H9 (cell line): ENCODE measurements around the gene DHODH. TPM values are rescaled to one million over a fixed set of nuclear protein-coding genes. Genes with fewer than 3 reads are reported as not detected.

Experiments
- DNase-seq: peaks from one replicate; pipeline ENCODE4 v3.0.0-alpha.2; 2017
- H2AFZ ChIP-seq: one replicate; pipeline ENCODE4 v1.6.1; 2013; ENCODE audit warnings: mild to moderate bottlenecking, low read length, control low read depth, moderate library complexity
- H2AK5ac ChIP-seq: 2 replicates; pipeline ENCODE4 v1.6.1; 2013; ENCODE audit warnings: low read length, control low read depth, mixed read lengths; ENCODE audit not compliant: insufficient read length
- H2BK120ac ChIP-seq: one replicate; pipeline ENCODE4 v1.6.1; 2013; ENCODE audit warnings: low read depth, mild to moderate bottlenecking, low read length, control low read depth, inconsistent platforms; ENCODE audit not compliant: poor library complexity, severe bottlenecking
- H2BK12ac ChIP-seq: 2 replicates; pipeline ENCODE4 v1.6.1; 2013; ENCODE audit warnings: low read length, control low read depth, mixed read lengths, low read depth; ENCODE audit not compliant: insufficient read length
- H2BK15ac ChIP-seq: 2 replicates; pipeline ENCODE4 v1.6.1; 2013; ENCODE audit warnings: low read depth, low read length, control low read depth
- H2BK20ac ChIP-seq: one replicate; pipeline ENCODE4 v1.6.1; 2013; ENCODE audit warnings: low read depth, mild to moderate bottlenecking, low read length, control low read depth, inconsistent platforms; ENCODE audit not compliant: poor library complexity, severe bottlenecking
- H2BK5ac ChIP-seq: 2 replicates; pipeline ENCODE4 v1.6.1; 2013; ENCODE audit warnings: low read length, control low read depth, mixed read lengths; ENCODE audit not compliant: insufficient read length
- H3K14ac ChIP-seq: 2 replicates; pipeline ENCODE4 v1.6.1; 2013; ENCODE audit warnings: low read length, control low read depth; ENCODE audit not compliant: insufficient read depth
- H3K18ac ChIP-seq: 2 replicates; pipeline ENCODE4 v1.6.1; 2013; ENCODE audit warnings: low read depth, mild to moderate bottlenecking, mixed read lengths, low read length, control low read depth; ENCODE audit not compliant: insufficient read length
- H3K23ac ChIP-seq: 2 replicates; pipeline ENCODE4 v1.6.1; 2013; ENCODE audit warnings: low read length, control low read depth, mixed read lengths, low read depth; ENCODE audit not compliant: insufficient read length
- H3K23me2 ChIP-seq: 2 replicates; pipeline ENCODE4 v1.6.1; 2013; ENCODE audit warnings: low read depth, mild to moderate bottlenecking, mixed read lengths, low read length, control low read depth; ENCODE audit not compliant: insufficient read length, poor library complexity, severe bottlenecking
- H3K27ac ChIP-seq: 2 replicates; pipeline ENCODE4 v1.5.1; 2013; ENCODE audit warnings: low read length, control low read depth, mixed read lengths, low read depth; ENCODE audit not compliant: insufficient read length
- H3K27me3 ChIP-seq: 2 replicates; pipeline ENCODE4 v1.6.1; 2013; ENCODE audit warnings: low read length, control low read depth, inconsistent platforms; ENCODE audit not compliant: insufficient read depth
- H3K4ac ChIP-seq: 2 replicates; pipeline ENCODE4 v1.6.1; 2013; ENCODE audit warnings: low read depth, mild to moderate bottlenecking, control low read depth, inconsistent platforms, low read length, moderate library complexity
- H3K4me1 ChIP-seq: 2 replicates; pipeline ENCODE4 v1.6.1; 2013; ENCODE audit warnings: low read length, control low read depth, inconsistent platforms; ENCODE audit not compliant: insufficient read depth
- H3K4me2 ChIP-seq: 2 replicates; pipeline ENCODE4 v1.6.1; 2013; ENCODE audit warnings: low read length, control low read depth, mixed read lengths; ENCODE audit not compliant: insufficient read length, insufficient read depth
- H3K56ac ChIP-seq: 2 replicates; pipeline ENCODE4 v1.6.1; 2013; ENCODE audit warnings: low read depth, mild to moderate bottlenecking, mixed read lengths, low read length, control low read depth; ENCODE audit not compliant: insufficient read length
- H3K79me1 ChIP-seq: 2 replicates; pipeline ENCODE4 v1.6.1; 2013; ENCODE audit warnings: low read depth, mild to moderate bottlenecking, moderate library complexity, low read length, control low read depth, inconsistent platforms; ENCODE audit not compliant: insufficient read depth, poor library complexity, severe bottlenecking
- H3K79me2 ChIP-seq: 2 replicates; pipeline ENCODE4 v1.6.1; 2013; ENCODE audit warnings: low read length, control low read depth, inconsistent platforms; ENCODE audit not compliant: insufficient read depth
- H3K9ac ChIP-seq: 2 replicates; pipeline ENCODE4 v1.6.1; 2013; ENCODE audit warnings: low read length, control low read depth, mixed read lengths; ENCODE audit not compliant: insufficient read length; ENCODE audit errors: extremely low read depth
- H3K9me3 ChIP-seq: one replicate; pipeline ENCODE4 v1.6.1; 2013; ENCODE audit warnings: low read depth, low read length, inconsistent platforms; ENCODE audit not compliant: control insufficient read depth
- H3T11ph ChIP-seq: one replicate; pipeline ENCODE4 v1.6.1; 2013; ENCODE audit warnings: mild to moderate bottlenecking, low read length, control low read depth, inconsistent platforms
- H4K20me1 ChIP-seq: one replicate; pipeline ENCODE4 v1.6.1; 2013; ENCODE audit not compliant: control insufficient read depth, insufficient read length, insufficient read depth
- H4K5ac ChIP-seq: 2 replicates; pipeline ENCODE4 v1.6.1; 2013; ENCODE audit warnings: low read depth, mild to moderate bottlenecking, mixed read lengths, low read length, control low read depth; ENCODE audit not compliant: insufficient read length
- H4K8ac ChIP-seq: replicated peaks from 2 replicates; pipeline ENCODE4 v1.6.1; 2013; ENCODE audit warnings: low read length, control low read depth, mixed read lengths, low read depth; ENCODE audit not compliant: insufficient read length
- H4K91ac ChIP-seq: 2 replicates; pipeline ENCODE4 v1.6.1; 2013; ENCODE audit warnings: low read depth, mild to moderate bottlenecking, moderate library complexity, mixed read lengths, low read length, control low read depth; ENCODE audit not compliant: insufficient read length
- H3K27ac Mint-ChIP-seq, 3 experiments: 2 replicates in 2 of 3; 3 replicates in 1 of 3; pipeline ENCODE4 v1.8.0; 2020 to 2021; ENCODE audit warnings: mixed read lengths in 3 of 3, mild to moderate bottlenecking in 1 of 3, moderate library complexity in 1 of 3
- H3K27me3 Mint-ChIP-seq: 2 replicates; pipeline ENCODE4 v1.8.0; 2021; ENCODE audit warnings: low read depth, mild to moderate bottlenecking, moderate library complexity, mixed read lengths
- H3K36me3 Mint-ChIP-seq, 3 experiments: 2 replicates in 2 of 3; 3 replicates in 1 of 3; pipeline ENCODE4 v1.8.0; 2020 to 2021; ENCODE audit warnings: low read depth in 3 of 3, mixed read lengths in 3 of 3; ENCODE audit not compliant: insufficient read depth in 1 of 3
- H3K4me1 Mint-ChIP-seq, 2 experiments: 2 replicates each; pipeline ENCODE4 v1.8.0; 2020; ENCODE audit warnings: mixed read lengths in 2 of 2
- H3K4me3 Mint-ChIP-seq, 2 experiments: 2 replicates in 1 of 2; 3 replicates in 1 of 2; pipeline ENCODE4 v1.8.0; 2020 to 2021; ENCODE audit warnings: mild to moderate bottlenecking in 2 of 2, mixed read lengths in 2 of 2, moderate library complexity in 1 of 2
- H3K9me3 Mint-ChIP-seq, 2 experiments: 2 replicates in 1 of 2; 3 replicates in 1 of 2; pipeline ENCODE4 v1.8.0; 2020; ENCODE audit warnings: mild to moderate bottlenecking in 2 of 2, mixed read lengths in 2 of 2, moderate library complexity in 1 of 2
- WGBS: extraction: QIAGEN DNeasy Blood & Tissue Kit; methylation state at CpG from one replicate; pipeline ENCODE4 v1.1.7; 2013; ENCODE audit warnings: missing lambda C conversion rate, low lambda C conversion rate, mixed read lengths; ENCODE audit not compliant: insufficient read length; ENCODE audit errors: extremely low coverage; 5-methylcytosine and 5-hydroxymethylcytosine counted together
- total RNA-seq: library from RNA; stranded (reverse); gene quantifications from 2 replicates; pipeline ENCODE4 v1.2.1, GENCODE V29; 2021
- TF ChIP-seq, protein P1 (sequence below): fragments of 200-600 bp; sonication (generic); conservative IDR thresholded peaks from 3 replicates; pipeline ENCODE4 v1.8.0; 2021; ENCODE audit warnings: antibody characterized with exemption, mild to moderate bottlenecking

The DHODH gene
- total RNA-seq, 1 experiment from 2014 or later = 16.4 TPM

- TF ChIP-seq, protein P1, sequence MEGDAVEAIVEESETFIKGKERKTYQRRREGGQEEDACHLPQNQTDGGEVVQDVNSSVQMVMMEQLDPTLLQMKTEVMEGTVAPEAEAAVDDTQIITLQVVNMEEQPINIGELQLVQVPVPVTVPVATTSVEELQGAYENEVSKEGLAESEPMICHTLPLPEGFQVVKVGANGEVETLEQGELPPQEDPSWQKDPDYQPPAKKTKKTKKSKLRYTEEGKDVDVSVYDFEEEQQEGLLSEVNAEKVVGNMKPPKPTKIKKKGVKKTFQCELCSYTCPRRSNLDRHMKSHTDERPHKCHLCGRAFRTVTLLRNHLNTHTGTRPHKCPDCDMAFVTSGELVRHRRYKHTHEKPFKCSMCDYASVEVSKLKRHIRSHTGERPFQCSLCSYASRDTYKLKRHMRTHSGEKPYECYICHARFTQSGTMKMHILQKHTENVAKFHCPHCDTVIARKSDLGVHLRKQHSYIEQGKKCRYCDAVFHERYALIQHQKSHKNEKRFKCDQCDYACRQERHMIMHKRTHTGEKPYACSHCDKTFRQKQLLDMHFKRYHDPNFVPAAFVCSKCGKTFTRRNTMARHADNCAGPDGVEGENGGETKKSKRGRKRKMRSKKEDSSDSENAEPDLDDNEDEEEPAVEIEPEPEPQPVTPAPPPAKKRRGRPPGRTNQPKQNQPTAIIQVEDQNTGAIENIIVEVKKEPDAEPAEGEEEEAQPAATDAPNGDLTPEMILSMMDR = no peak
- Histone ChIP-seq H3K79me2 (no peaks in the 10 kb centered on the region), H3T11ph (no peak overlapping the region), H2BK12ac (no peak overlapping the region), H3K14ac (no peak overlapping the region), H2AFZ (no peak overlapping the region), H3K79me1 (no peaks in the 10 kb centered on the region), H3K23ac (no peak overlapping the region), H2BK5ac (no peak overlapping the region), H3K4me2 (no peak overlapping the region), H2BK15ac (no peak overlapping the region), H4K91ac (no peak overlapping the region), H4K5ac (no peak overlapping the region), H3K18ac (no peak overlapping the region), H4K20me1 (no peaks in the 10 kb centered on the region), H3K4ac (no peak overlapping the region), H2BK20ac (no peak overlapping the region), H4K8ac (no peak overlapping the region), H3K9ac (no peak overlapping the region), H3K4me1 (no peaks in the 10 kb centered on the region), H3K23me2 (no peaks in the 10 kb centered on the region), H3K27ac (no peak overlapping the region), H2AK5ac (no peak overlapping the region), H2BK120ac (no peak overlapping the region), H3K56ac (no peak overlapping the region), H3K27me3 (no peaks in the 10 kb centered on the region), H3K9me3 (no peaks in the 10 kb centered on the region)
- Mint-ChIP-seq H3K9me3 (no peaks in the 10 kb centered on the region), H3K4me3 (no peak overlapping the region), H3K4me1 (no peaks in the 10 kb centered on the region), H3K27ac (no peak overlapping the region), H3K27me3 (no peaks in the 10 kb centered on the region), H3K36me3 (no peaks in the 10 kb centered on the region)
- DNase-seq = no peak
- WGBS = no CpG with 5 or more reads among the region's 4 CpGs
These were observed 41.6 kb upstream of the DHODH start for GRCh38 chr16:71966932-71967331.
